Sigmoid colon (tissue), 4 donors: Measurements from ENCODE around the gene KIF26B.

ENCODE experiments used
- CTCF ChIP-seq, 4 experiments: fragments of 450-650 bp in 3 of 4; fragments of 200-600 bp in 1 of 4; IDR thresholded peaks; one replicate each; pipeline ENCODE4 v1.5.1; 2016 to 2019; ENCODE audit warnings: antibody characterized with exemption in 4 of 4, mild to moderate bottlenecking in 3 of 4, moderate library complexity in 2 of 4
- POLR2A ChIP-seq, 2 donors: fragments of 450-650 bp; IDR thresholded peaks; one replicate each; pipeline ENCODE4 v1.6.1; 2016; ENCODE audit warnings: antibody characterized with exemption in 2 of 2, mild to moderate bottlenecking in 2 of 2, moderate library complexity in 2 of 2
- POLR2AphosphoS5 ChIP-seq, 4 donors: sonication (generic); formaldehyde crosslinking; IDR thresholded peaks; one replicate each; pipeline ENCODE4 v1.6.1; 2017; ENCODE audit warnings: antibody characterized with exemption in 4 of 4

GRCh38 chr1:245207056-245207638 is 52.4 kb downstream of the KIF26B start:
- TF ChIP-seq POLR2AphosphoS5 (IDR thresholded peaks at IDR 0.05) (no peak), CTCF (IDR thresholded peaks at IDR 0.05) (no peak), POLR2A (IDR thresholded peaks at IDR 0.05) (no peak)
